Fibroblast of peridontal ligament (primary cell): Measurements from ENCODE around the gene ALDH1L2.
"Not testable (repeated sequence)": the region's sequence is repeated elsewhere in the genome, so short reads cannot be mapped to it uniquely, and the experiment has no call there.

Experiments used
- DNase-seq: peaks from one replicate; pipeline ENCODE4 v3.0.0-alpha.2; 2010; ENCODE audit errors: extremely low read depth

Gene ALDH1L2

GRCh38 chr12:104977688-104978087, 106.6 kb downstream of the ALDH1L2 start:
- not testable (repeated sequence) for DNase-seq

- DNase-seq, result no peak
Measured at GRCh38 chr12:104976703-104977102, 107.6 kb downstream of the ALDH1L2 start.

GRCh38 chr12:104975587-104976343, 108.5 kb downstream of the ALDH1L2 start:
- DNase-seq, result peak; percentile 72

- DNase-seq, result no peak
Measured at GRCh38 chr12:104974626-104975290, 109.5 kb downstream of the ALDH1L2 start.

GRCh38 chr12:104973250-104973649, 111.0 kb downstream of the ALDH1L2 start:
- DNase-seq, result no peak

GRCh38 chr12:104971306-104971705, 113.0 kb downstream of the ALDH1L2 start:
- DNase-seq, result no peak
